SU-DHL-6 (cell line): Measurements from ENCODE around the gene CCNF.
"Not testable (repeated sequence)": the region's sequence is repeated elsewhere in the genome, so short reads cannot be mapped to it uniquely, and the experiment has no call there.

Experiments
- H2AFZ ChIP-seq: fragments of 200-600 bp; sonication (generic); 2 replicates; pipeline ENCODE4 v1.6.1; 2014; ENCODE audit warnings: low read depth, mild to moderate bottlenecking, moderate library complexity, mixed read lengths, antibody characterized with exemption, low read length; ENCODE audit not compliant: severe bottlenecking
- H3F3A ChIP-seq: fragments of 200-600 bp; shearing (Covaris generic); 2 replicates; pipeline ENCODE4 v1.6.0; 2016; ENCODE audit warnings: antibody characterized with exemption, mild to moderate bottlenecking; ENCODE audit not compliant: insufficient read depth
- H3K27ac ChIP-seq: fragments of 200-600 bp; sonication (generic); 2 replicates; pipeline ENCODE4 v1.5.1; 2016; ENCODE audit warnings: low read depth, mild to moderate bottlenecking, low read length, moderate library complexity, mixed read lengths
- H3K27me3 ChIP-seq: fragments of 200-600 bp; sonication (generic), shearing (Covaris generic); 2 replicates; pipeline ENCODE4 v1.6.0; 2014; ENCODE audit warnings: mild to moderate bottlenecking, low read length
- H3K36me3 ChIP-seq: fragments of 200-600 bp; sonication (generic); 2 replicates; pipeline ENCODE4 v1.6.1; 2014; ENCODE audit warnings: mild to moderate bottlenecking, low read length, mixed read lengths
- H3K4me2 ChIP-seq: fragments of 300-600, 200-600 bp; shearing (Covaris generic), sonication (generic); 2 replicates; pipeline ENCODE4 v1.6.0; 2014; ENCODE audit warnings: low read length, low read depth, mild to moderate bottlenecking; ENCODE audit not compliant: poor library complexity, severe bottlenecking
- H3K4me3 ChIP-seq: fragments of 200-600 bp; sonication (generic); 2 replicates; pipeline ENCODE4 v1.5.1; 2014; ENCODE audit warnings: antibody characterized with exemption, low read length, mild to moderate bottlenecking, mixed read lengths; ENCODE audit not compliant: insufficient read depth, poor library complexity, severe bottlenecking
- H3K79me2 ChIP-seq: fragments of 200-600 bp; sonication (generic); 2 replicates; pipeline ENCODE4 v1.6.1; 2014; ENCODE audit warnings: mild to moderate bottlenecking, low read length, moderate library complexity; ENCODE audit not compliant: insufficient read depth
- H3K9ac ChIP-seq: fragments of 200-600 bp; sonication (generic); 2 replicates; pipeline ENCODE4 v1.7.0; 2014; ENCODE audit warnings: mild to moderate bottlenecking, low read length
- H3K9me2 ChIP-seq: fragments of 200-600 bp; sonication (generic); replicated peaks from 2 replicates; pipeline ENCODE4 v1.6.1; 2014; ENCODE audit warnings: low read length; ENCODE audit not compliant: insufficient read depth
- H3K9me3 ChIP-seq: fragments of 200-600 bp; sonication (generic); 2 replicates; pipeline ENCODE4 v1.6.1; 2014; ENCODE audit warnings: low read length, mixed read lengths; ENCODE audit not compliant: insufficient read depth
- H4K20me1 ChIP-seq: fragments of 200-600 bp; sonication (generic); 2 replicates; pipeline ENCODE4 v1.6.1; 2014; ENCODE audit warnings: low read depth, mild to moderate bottlenecking, antibody characterized with exemption, low read length, moderate library complexity, mixed read lengths
- CTCF ChIP-seq: fragments of 200-600 bp; sonication (generic); IDR thresholded peaks from one replicate; pipeline ENCODE4 v1.5.1; 2017; ENCODE audit warnings: antibody characterized with exemption, mild to moderate bottlenecking, low read length, moderate library complexity; ENCODE audit not compliant: insufficient read depth, poor library complexity, severe bottlenecking
- EZH2phosphoT487 ChIP-seq: fragments of 200-600 bp; sonication (generic), shearing (Covaris generic); conservative IDR thresholded peaks from 2 replicates; pipeline ENCODE4 v1.6.1; 2018; ENCODE audit warnings: mild to moderate bottlenecking, antibody characterized with exemption, low read length, moderate library complexity, mixed read lengths

CCNF gene

GRCh38 chr16:2385190-2385836 is 43.9 kb upstream of the CCNF start:
- Histone ChIP-seq H2AFZ (no peak overlapping the region), H4K20me1 (no peaks in the 10 kb centered on the region), H3K9ac (no peak overlapping the region), H3K36me3 (no peaks in the 10 kb centered on the region), H3K27ac (no peak overlapping the region), H3K27me3 (no peaks in the 10 kb centered on the region), H3K9me2 (no peaks in the 10 kb centered on the region), H3K4me3 (no peak overlapping the region), H3F3A (no peaks in the 10 kb centered on the region), H3K9me3 (no peaks in the 10 kb centered on the region), H3K4me2 (no peak overlapping the region), H3K79me2 (no peaks in the 10 kb centered on the region)
- TF ChIP-seq EZH2phosphoT487 (no peak), CTCF (no peak)

GRCh38 chr16:2385982-2386381 is 43.3 kb upstream of the CCNF start:
- H3K4me2 ChIP-seq, H3K79me2 ChIP-seq, H3K36me3 ChIP-seq, H3K9me2 ChIP-seq, H3K27me3 ChIP-seq, H4K20me1 ChIP-seq, H3K9me3 ChIP-seq, H3F3A ChIP-seq, H3K27ac ChIP-seq, H3K4me3 ChIP-seq, H3K9ac ChIP-seq, H2AFZ ChIP-seq: not testable (repeated sequence)

GRCh38 chr16:2386990-2387389 is 42.3 kb upstream of the CCNF start:
- Histone ChIP-seq H3K27me3 (no peaks in the 10 kb centered on the region), H3K4me2 (no peak overlapping the region), H2AFZ (no peak overlapping the region), H4K20me1 (no peaks in the 10 kb centered on the region), H3K4me3 (no peak overlapping the region), H3K9me2 (no peaks in the 10 kb centered on the region), H3K79me2 (no peaks in the 10 kb centered on the region), H3K9ac (no peak overlapping the region), H3K9me3 (no peaks in the 10 kb centered on the region), H3K27ac (no peak overlapping the region), H3K36me3 (no peaks in the 10 kb centered on the region), H3F3A (no peaks in the 10 kb centered on the region)
- TF ChIP-seq EZH2phosphoT487 (no peak), CTCF (no peak)

GRCh38 chr16:2388139-2388874 is 40.9 kb upstream of the CCNF start:
- TF ChIP-seq CTCF (no peak), EZH2phosphoT487 (no peak)
- no peak overlapping the region for H3K4me2 ChIP-seq
- H3K36me3 ChIP-seq = no peaks in the 10 kb centered on the region
- H3K9me3 ChIP-seq = no peaks in the 10 kb centered on the region
- no peak overlapping the region for H3K27ac ChIP-seq
- no peaks in the 10 kb centered on the region for H3F3A ChIP-seq
- H3K9me2 ChIP-seq = no peaks in the 10 kb centered on the region
- no peaks in the 10 kb centered on the region for H4K20me1 ChIP-seq
- H3K79me2 ChIP-seq = no peaks in the 10 kb centered on the region
- no peak overlapping the region for H3K4me3 ChIP-seq
- no peaks in the 10 kb centered on the region for H3K27me3 ChIP-seq
- H2AFZ ChIP-seq = no peak overlapping the region
- H3K9ac ChIP-seq = no peak overlapping the region
